ENCODE data around the gene ANAPC13.

ANAPC13 gene

DNA sequence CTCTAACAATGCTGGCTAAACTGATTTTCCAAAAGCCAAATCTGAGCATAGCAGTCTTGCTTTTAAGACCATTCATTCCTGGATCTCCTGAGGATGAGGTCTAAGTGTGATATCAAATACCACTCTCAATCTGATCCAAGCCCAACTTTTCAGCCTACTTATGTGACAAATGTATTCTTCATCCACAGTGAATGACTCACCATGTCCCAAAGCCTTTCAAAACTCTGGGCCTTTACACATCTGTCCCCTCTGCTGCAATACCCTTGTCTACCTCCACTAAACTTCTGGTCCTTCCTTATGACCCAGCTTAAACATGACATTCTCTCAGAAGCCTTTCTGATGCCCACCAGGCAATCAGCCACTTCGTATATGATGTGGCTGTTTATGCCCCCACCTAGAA, 4.6 kb downstream of the ANAPC13 start:
- no peak for DNase-seq

DNA sequence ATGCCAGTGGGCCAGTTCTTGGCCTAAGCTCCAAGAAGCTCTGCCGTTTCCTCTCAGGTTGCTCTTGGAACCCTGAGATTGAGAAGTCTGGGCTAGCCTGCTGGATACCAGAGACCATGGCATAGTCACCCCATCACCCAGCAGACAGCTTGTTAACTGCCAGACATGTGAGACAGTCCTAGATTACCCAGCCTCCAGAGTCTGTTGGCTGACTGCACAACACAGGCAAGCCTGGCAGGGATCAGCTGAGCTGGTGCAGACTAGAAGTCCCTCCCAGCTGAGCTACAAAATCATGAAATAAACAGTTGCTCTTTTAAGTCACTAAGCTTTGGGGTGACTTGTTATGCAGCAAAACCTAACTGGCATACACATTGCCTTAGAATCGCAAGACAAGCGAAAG, 5.2 kb downstream of the ANAPC13 start:
- DNase-seq = no peak

DNA sequence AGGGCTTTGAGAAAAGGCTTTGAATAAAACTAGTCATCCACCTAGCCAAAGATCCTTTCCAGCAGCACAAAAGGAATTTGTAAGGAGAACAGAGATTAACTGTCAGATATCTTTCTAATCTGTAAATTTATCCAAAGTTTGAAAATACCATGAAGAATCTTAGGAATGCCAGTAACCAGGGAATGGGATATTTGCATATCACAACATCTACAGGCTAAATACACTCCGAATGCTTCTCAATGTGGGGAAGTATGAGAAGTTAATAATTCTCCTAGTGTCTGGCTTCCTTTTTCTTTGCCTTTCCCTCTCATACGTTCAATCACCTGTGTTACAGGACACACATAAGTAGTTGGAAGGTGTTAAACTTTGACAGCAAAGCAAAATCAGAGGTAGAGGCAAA, 7.8 kb downstream of the ANAPC13 start:
- no peak for DNase-seq

DNA sequence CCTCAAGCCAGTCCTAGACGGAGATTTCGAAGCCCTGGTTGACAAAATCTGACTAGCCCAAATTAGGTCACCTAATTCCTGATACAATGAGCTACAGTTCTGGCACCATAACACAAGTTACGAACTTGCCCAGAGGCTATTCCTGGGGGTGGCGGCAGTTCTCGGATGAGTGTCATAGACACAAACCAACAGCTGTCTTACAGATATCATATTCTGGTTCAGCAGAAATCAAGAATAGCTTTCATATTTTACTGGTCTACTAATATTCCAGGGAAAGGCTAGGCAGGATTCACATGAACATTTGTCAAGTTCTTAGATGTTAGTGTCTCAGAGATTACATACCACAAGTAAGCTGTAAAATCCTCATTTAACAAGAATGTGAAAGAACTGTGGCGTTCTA, 8.8 kb downstream of the ANAPC13 start:
- no peak for DNase-seq

DNA sequence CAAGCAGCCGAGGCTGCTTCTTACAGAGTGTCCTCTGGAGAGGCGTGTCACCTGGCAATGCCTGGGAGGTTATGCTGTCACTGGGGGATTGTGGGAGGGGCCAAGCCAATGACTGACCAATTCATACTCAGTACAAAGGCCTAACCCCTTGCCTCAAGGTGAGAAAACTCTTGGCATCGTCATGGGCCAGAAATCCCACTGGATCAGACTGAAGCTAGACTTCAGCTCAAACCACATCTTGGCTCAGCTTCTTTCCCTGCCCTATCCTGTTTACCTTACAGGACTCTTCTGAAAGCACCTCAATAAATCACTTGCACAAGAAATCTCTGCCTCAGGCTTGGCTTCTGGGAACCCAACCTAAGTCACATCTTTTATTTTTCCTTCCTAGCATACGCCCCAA, 9.5 kb downstream of the ANAPC13 start:
- no peak for DNase-seq

DNA sequence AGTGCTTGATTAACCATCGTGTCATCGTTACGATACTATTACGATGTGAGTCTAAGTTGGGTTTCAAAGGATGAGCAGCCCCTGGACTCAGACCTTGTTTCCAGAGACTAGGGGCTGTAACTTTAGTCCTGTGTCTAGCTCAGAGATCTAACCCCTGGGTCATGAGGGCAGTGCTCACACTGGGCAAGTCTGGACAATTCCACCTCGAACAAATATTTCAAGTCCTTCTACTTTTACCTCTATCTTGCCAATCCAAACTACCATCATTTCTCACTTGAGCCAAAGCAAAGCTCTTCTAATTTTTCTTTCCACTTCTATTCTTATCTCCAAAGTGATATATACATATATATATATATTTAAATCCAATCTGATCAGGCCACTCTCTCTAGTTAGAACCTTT, 10.8 kb downstream of the ANAPC13 start:
- DNase-seq = no peak

DNA sequence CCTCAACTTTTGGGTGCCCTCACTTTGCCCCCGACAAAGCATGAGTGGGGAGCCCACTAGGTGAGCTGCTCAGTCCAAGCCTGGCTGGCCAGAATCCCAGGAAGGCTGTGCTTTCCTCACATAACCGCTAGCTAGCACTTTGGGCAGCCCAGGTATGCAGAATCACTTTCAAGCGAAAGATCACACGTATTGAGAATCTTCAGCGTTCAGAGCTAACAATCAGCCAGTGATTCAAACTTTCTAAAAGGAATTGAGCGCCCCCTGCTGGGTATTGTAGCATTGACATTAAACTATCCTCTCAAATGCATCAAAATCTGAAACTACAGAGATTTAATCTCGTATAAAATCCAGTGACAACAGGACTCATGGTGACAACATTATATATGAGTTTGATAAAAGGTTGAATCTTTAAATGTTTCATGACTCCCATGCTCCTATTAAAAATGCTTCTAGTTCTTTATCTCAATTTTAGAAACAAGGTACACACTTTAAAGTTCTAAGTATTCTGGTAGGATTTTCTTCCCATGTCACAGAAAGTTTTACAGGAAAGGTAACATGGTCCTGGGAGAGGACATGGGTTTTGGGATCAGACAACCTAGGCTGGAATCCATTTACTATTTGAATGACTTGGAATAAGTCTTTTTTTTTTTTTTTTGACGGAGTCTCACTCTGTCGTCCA, 11.8 kb downstream of the ANAPC13 start:
- DNase-seq = peak; percentile 79

DNA sequence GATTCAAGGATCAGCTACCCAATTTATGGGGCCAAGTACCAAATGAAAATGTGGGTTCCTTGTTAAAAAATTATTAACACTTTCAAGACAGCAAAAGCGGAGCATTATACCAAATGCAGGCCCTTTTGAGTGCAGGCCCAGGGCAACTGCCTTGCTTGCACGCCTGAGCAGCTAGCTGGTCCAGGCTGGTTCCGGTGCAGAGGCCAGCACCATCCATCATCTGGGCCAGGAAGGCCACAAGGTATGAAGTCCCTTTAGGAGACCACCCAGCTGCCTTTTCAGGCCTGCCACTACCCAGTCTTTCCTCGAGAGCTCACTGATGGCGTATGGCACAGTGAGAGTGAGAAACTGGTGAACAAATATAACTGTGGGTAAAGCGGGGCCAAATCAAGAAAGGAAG, 13.0 kb downstream of the ANAPC13 start:
- no peak for DNase-seq

DNA sequence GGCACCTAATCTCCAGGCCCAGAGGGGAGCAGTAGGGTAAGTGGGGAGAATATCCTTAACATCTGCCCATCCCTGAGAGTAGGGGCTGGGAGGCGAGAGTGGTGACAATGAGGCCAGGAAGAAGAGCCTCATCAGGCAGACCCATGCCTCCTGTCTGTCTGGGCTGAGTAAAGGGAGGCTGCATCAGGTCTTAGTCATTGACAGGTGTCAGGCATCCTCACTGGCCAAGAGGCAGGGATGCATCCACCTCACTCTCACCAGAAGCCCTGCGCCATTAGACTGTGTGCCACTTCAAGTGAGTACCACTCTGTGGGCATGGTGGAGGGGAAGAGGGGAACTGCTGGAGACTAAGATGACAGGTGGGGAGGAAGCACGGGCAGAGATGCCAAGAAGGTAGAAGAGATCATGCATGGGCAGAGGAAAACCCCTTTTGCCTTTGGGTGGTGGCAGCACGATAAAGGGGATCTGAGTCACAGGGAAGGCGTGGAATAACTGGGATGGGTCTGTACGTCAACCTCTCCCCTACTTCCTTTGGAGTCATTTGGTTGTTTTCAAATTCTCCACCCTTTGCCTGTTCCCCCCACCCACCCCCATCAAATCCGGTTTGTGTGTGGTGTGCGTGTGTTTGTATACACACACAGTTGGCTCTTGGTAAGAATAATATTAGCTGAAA, 14.1 kb downstream of the ANAPC13 start:
- DNase-seq = no peak

DNA sequence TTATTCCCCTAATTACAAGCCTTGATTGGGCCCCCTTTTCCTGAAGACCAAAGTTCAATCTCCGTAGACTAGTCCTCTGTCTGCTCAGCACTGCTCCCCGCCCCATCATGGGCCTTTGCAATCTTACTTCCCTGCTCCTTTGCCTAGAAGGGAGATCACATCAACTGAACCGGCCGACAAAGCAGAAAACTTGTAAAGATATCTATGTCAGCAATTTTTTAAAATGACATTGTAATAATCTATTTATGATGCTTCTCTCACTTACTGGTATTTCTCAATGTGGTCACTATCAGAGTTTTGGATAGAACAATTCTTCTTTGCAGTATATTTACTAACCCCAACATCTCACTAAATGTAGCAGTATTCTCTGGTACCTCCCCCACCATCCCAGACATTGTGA, 17.3 kb downstream of the ANAPC13 start:
- DNase-seq = no peak

DNA sequence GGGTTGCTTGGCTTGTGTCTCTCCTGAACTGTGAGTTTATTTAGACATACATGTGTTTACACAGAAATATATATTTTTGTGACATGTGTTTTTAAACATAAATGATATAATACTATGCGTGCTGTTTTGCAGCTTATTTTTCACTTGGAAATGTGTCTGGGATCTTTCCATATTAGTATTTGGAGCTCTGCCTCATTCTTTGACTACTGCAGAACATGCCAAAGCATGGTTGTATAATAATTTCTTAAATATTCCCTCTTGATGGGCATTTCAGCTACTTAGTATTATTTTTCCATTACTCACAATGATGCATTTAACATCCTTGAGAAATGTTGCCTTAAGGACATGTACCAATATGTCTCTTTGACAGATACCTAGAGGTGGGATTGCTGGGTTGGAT, 19.5 kb downstream of the ANAPC13 start:
- no peak for DNase-seq

DNA sequence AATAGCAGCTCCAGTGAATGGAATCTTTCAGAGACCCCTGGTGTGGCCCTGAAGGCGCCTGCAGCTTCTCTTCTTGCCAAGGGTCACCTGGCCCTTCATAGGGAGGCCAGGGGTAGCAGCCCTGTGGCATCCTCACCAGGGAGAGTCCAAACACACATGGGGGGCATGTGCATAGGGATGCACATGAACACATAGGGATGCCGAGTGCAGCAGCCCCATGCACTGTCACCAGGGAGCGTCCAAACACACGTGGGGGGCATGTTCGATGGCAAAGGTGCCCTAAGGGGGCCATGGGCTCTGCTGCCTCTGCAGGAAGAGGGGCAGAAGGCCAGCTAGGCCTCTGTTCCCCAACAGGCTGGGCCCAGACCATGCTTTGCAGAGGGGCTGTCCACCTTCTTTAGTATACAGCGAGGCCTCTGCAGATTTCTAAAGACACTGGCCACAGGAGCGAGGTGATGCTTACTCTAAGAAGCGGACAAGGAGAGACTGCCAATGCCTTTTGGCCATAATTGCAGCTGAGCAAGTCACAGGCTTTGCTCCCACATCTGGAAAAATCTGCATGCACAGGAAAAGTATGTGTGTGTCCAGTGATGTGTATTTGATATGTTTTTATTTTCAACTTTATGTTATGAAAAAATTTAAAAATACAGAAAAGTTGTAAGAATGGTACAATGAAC, 21.0 kb downstream of the ANAPC13 start:
- DNase-seq = peak; percentile 73

DNA sequence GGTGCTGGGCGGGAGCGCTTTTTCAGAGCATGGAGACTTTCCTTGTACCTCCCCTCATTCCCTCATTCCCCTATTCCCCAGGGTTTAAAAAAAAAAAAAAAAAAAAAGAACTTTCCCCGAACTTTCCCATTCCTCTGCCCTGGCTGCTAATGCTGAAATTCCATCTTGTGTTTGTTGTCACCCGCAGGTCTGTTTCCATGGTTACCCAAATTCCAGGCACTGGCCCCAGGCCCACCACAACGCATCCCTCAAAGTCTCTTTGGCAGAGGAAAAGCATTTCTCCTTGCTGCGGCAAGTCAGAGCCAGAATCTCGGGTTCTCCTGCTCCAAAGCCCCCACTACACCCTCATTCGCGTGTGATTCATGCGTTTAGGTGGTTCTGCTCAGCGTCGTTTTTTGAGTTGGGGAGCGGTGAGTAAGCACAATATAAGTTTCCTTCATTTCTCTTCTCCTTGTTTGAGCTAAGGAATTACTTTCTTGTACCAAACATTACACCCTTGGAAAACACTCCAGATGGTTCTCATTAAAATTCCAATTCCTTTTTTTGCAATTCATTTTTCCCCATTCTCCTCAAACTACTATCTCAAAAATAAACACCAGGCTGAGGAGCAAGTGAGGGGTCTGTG, 21.6 kb downstream of the ANAPC13 start:
- peak; percentile 97 for DNase-seq

DNA sequence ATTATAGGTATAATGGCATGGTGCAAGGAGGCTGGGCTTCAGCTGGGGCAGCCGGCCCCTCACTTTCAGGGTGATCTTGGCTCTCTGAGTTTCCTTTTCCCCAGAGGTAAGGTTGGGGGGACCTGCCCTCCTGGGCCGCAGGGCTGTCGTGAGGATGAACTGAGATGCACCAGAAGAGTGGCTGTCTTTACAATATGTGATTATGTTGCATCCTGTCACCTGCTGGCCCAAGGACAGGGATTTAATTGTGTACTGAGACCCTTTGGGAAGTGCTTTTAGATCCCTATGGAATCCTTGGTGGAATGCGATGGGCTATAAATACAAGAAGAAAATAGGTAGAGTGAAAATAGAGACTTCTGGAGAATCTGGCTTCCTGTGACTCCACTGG, 22.1 kb downstream of the ANAPC13 start:
- peak; percentile 40 for DNase-seq

DNA sequence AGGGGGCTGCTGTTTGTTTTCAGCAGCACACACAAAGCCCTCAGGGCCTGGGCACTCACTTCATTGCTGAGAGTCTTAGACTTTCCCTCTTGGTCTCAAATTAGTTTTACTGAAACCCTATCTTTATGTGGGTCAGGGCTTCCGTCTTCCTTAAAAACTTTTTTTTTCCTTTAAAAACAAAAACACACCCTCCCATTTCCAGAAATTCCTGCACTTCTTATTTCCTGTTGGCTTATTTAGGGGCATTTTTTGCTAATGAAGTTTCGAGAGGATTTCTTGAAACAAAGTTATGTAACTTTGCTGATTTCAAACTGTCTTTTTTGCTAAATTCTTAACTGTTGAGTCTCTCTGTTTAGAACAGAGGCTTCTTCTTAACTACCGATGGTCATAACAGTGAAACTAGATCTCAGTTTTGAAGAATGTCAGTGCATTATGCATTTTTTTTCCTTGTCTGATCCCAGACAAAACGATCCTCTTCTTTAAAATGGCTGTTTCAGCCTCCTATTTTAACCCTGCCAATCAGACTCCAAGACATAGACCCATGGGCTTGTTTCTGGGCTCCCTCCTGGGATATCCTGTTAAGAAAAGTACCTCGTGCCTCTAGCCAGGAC, 23.3 kb downstream of the ANAPC13 start:
- DNase-seq = no peak

DNA sequence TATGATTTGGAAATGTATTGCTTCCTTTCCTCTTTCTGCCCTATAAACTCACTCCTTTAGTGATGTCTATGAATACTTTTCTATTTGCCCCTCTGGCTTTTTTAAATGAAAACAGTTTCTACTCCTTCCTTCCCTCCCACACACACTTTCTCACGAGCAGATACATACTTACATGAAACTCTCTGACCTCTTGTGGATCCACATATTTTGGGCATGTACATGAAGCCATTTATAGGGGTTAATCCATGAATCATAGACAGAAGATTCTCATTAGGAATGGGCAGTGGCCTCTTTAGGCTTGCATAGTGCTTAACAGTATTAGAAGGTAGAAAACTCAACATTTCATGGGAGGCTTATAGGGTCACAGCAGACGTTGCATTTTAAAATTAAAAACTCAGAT, 24.8 kb downstream of the ANAPC13 start:
- no peak for DNase-seq

DNA sequence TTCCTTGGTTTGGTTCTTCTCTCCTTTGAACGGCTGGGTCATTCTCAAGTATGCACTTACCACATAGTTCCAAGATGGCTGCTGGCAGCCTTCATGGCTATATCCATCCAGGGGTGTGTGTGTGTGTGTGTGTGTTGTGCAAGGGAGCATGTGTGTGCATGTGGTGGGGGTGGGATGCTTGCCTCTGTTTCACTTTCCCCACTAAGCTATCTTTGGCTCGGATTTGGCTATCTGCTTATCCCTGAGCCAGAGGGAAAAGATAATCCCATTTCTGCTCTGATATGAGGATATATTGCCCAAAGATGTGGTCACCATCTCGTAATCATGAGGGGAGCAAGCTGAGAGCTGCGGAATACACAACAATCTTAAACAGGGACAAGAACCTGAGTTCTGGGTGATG, 26.2 kb downstream of the ANAPC13 start:
- no peak for DNase-seq

DNA sequence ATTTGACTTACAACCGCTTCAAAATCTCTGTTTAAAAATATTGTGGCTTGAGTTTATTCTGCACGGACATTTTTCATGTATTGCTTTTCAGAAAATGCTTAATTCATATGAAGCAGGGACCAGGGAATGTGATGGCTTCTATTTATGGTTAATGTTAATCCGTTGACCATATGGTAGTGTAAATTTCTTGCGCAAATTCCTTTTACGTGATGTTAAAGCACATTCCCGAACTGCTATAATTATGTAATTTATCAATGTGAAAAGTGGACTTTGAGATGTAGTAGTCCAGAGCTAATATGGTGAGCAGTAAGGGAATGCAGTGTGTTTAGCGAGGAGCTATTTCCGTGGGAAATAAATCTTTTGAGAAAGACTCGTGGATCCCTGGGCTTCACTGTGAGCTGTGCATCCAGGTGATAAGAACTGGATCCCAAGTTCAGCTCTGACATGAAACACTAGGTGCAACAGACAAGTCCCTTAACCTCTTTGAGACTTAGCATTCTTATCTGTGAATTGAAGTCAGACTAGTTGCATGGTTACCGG, 27.3 kb downstream of the ANAPC13 start:
- no peak for DNase-seq

DNA sequence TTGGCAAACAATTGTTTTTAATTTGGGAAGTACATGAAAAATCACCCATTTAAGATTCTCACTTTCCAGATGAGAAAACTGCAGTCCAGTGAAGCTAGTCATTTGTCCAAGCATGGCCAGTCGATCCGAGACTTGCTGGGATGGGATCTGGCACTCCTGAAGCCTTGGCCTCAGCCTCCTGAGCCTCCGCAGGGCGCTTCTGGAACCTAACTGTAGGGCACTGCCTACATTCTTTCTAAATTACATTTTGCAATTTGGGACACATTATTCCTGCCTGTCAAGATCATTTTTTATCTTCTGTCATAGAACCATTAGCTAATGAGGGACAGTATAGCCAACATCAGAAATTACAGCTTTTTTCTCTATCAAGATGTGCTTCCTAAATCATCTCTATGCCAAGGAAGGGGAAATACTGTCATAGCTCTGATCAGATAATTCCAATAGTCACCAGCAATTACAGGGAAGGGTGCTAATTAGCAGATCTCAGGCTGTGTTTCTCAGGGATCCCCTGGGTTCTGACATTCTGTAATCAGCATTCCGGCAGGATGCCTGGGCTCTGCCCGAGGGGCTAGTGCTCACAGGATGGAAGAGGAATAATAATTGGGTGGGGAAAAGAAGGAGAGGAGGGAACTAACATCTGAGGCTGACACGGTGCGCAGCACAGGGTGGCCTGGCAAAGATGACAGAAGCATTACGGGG, 28.3 kb downstream of the ANAPC13 start:
- DNase-seq = no peak

DNA sequence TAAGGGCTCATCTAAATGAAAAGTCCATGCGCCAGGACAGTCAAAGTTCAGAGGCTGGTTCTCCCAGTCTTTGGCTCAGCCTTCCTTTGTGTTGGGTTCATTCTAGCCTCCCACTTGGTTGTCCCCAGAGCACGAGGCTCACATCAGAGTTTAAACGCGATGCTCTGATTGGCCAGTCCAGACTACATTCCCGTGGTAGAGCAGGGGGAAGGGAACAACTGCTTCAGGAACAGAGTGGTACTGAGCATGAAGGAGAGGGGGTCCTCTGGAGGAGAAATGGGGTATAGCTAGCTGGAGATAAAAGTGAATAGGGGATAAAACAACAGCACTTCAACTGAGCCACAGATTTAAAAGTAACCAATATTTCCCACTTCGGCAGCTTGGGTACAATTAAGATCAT, 32.2 kb downstream of the ANAPC13 start:
- no peak for DNase-seq

DNA sequence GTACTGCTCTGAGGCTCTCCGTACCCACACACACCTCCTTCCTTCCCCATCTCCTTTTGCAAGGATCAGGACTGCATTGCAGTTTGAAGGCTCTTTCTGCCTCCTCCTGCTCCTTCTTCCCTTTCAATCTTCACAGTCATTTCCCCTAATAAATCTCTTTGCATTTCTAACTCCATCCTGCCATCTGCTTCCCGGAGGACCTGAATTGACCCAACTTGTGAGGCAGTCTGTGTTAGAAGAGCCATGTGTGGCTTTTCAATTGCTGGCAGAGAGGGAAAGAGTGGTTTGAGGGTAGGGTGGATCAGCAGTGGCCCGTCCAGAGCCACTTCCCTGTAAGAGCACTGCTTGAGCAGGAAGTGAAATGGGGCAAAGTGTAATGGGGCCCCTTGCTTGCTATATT, 35.8 kb downstream of the ANAPC13 start:
- no peak for DNase-seq

DNA sequence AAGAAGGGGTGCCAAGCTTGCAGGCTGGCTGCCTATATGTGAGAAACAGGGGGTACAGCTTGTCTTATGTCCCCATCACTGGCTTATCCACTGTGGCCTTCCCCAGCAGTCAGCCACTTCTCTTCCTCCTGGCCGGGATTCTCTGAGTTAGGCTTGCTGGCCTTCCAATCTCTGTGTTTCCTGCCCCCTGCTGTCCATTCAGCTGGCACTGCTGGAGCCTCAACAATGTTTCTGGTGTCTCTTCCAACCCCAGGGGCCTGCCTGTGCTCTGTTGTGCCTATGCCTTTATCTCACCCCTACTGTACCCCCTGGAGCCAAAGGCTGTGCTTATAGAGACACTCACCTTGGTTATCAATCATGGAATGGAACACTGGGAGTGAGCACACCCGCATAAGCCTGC, 36.5 kb downstream of the ANAPC13 start:
- no peak for DNase-seq

DNA sequence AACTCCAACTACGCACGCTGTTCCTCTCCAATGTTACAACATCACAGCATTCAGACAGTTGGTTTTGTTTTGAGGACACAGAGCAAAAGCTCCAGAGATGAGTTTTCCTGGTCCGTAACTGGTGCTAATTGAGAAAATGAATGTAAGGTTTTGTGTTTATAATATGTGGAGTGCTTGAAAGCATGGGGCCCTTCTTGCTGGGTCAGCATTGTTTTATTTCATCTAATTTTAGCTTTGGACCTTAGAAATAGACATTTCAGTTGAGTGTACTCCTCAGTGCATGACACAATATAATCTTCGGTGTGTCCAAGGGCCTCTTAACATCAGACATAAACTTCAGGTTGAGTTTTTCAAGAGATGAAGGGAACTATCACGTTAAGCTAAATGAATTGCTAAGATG, 37.1 kb downstream of the ANAPC13 start:
- DNase-seq = no peak

All from right hindlimb (tissue), 1 donor.